RWPE1 (cell line): ENCODE results near the gene ANKAR.

Experiments used
- CTCF ChIA-PET: fragments of 350-600 bp; sonication (Branson Sonifier 250); formaldehyde crosslinking; extraction: SDS; loops from one replicate; lab custom pipeline; 2021; lab: Yijun Ruan, JAX
- POLR2A ChIA-PET: fragments of 400-600 bp; formaldehyde crosslinking; extraction: SDS; loops from one replicate; lab custom pipeline; 2020; ENCODE audit warnings: antibody characterized with exemption; ENCODE audit not compliant: low non-redundant PET; lab: Yijun Ruan, JAX
- DNase-seq: peaks from one replicate; pipeline ENCODE4 v3.0.0; 2012; ENCODE audit warnings: low spot score
- H3K27ac ChIP-seq: fragments of 450-650 bp; 2 replicates; pipeline ENCODE4 v1.5.1; 2017
- TF ChIP-seq, protein P1 (sequence below): fragments of 450-650 bp; conservative IDR thresholded peaks from 2 replicates; pipeline ENCODE4 v1.5.1; 2017; ENCODE audit warnings: low read depth, mild to moderate bottlenecking

ANKAR gene

DNA sequence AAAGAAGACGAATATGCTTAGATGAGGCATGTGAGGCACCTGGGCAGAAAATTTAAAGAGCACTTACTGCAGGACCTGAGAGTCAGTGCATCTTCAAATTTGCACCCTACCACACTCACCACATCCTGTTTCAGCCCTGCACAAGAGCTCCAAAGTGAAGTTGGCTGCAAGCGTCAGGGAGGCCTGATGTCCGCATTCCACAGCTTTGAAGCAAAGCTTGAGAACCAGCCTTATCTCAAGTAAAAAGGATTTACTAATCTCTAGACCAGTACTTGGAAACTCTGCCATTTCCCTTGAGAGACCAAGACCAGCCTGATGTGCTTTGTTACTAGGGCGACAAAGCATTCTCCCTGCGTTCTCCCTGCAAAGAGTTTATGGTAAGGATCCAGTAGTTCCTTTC lies 16.6 kb upstream of the ANKAR start:
- CTCF ChIA-PET = interaction anchor here (1.3 kb wide), 1 partner anchor 41 kb away, joined by 3 read pairs; no protein-coding TSS in a partner anchor
- no peak overlapping the region for H3K27ac ChIP-seq
- no peak for DNase-seq
- POLR2A ChIA-PET = no interaction called here
- TF ChIP-seq, protein P1, sequence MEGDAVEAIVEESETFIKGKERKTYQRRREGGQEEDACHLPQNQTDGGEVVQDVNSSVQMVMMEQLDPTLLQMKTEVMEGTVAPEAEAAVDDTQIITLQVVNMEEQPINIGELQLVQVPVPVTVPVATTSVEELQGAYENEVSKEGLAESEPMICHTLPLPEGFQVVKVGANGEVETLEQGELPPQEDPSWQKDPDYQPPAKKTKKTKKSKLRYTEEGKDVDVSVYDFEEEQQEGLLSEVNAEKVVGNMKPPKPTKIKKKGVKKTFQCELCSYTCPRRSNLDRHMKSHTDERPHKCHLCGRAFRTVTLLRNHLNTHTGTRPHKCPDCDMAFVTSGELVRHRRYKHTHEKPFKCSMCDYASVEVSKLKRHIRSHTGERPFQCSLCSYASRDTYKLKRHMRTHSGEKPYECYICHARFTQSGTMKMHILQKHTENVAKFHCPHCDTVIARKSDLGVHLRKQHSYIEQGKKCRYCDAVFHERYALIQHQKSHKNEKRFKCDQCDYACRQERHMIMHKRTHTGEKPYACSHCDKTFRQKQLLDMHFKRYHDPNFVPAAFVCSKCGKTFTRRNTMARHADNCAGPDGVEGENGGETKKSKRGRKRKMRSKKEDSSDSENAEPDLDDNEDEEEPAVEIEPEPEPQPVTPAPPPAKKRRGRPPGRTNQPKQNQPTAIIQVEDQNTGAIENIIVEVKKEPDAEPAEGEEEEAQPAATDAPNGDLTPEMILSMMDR = no peak

DNA sequence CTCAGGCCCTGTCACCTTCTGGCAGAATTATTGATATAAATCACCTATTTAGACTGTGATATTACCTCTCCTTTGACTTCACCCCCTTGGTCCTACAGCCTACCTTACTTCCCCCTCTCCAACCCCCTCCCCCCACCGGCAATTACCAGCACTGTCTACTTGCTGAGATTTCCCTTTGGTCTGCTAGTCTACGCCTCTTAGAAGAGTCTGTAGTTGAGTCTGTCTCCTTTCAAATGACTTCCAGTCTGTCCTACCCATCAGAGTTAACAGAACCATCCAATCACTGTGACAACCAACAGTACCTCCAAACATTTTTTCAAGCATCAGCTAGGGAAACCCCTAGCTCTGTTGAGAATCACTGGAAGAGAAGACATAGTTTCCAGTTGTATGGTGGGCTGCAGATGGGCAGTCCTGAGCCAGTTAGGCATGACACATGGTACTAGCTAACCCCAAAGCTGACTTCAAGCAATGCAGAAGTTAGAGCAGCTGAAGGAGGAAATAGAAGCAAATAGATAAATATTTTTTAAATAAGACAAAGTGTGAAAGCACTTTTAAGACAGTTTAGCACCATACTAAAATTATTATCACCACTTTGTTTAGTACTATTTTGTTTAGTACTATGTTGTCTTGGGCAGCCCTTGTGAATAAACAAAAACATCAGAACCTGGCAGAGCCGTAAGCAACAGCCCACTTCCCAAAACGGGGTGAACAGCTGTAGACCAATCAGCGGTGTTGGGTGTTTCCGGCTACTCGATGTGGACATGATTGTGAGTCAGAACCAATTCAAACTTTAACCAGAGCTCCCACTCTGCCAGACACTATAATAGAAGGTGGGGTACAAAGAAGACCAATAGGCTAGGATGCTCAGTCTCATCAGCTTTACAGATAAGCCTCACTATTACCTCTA lies 15.9 kb upstream of the ANKAR start:
- H3K27ac ChIP-seq = no peak overlapping the region
- ChIA-PET CTCF (interaction anchor here (1.0 to 1.3 kb wide), 2 partner anchors 40 to 41 kb away, joined by 3 to 4 read pairs; no protein-coding TSS in a partner anchor), POLR2A (no interaction called here)
- TF ChIP-seq, protein P1 = no peak
- no peak for DNase-seq

DNA sequence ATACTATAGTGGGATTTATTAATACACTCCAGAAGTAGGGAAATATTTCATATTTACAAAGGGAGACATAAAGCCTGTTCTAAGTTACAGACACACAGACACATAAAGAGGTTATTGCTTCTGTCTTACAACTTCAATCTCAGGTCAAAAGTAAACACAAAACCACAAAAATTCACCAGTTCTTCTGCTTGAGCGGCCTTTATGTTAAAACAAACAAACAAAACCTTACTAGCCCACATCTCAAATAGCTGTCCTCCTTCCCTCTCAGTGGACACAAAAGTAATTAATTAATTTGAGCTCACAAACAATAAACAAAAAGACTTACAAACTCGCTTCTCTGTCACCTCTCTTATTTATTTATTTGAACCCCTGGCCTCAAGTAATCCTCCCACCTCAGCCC lies 14.7 kb upstream of the ANKAR start:
- ChIA-PET CTCF (interaction anchor here (0.6 to 1.0 kb wide), 2 partner anchors 26 to 39 kb away, joined by 3 to 4 read pairs; no protein-coding TSS in a partner anchor), POLR2A (no interaction called here)
- TF ChIP-seq, protein P1 = no peak
- DNase-seq = no peak
- H3K27ac ChIP-seq = no peak overlapping the region

DNA sequence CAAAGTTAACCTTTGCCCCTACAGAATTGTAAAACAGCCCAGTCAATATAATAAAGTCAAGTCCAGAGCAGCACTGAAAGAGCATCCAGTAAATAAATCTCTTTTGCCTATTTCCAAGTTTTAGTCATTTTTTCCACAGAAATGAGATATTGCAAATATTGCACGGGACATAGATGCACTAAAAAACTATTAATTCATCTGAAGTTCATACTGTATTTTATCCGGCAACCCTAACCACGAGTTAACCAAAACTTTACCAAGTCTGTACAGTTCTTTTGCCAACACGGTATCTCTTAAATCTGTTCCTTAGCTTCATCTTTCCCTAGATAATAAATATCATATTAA lies 13.7 kb upstream of the ANKAR start:
- TF ChIP-seq, protein P1 = no peak
- DNase-seq = no peak
- no peak overlapping the region for H3K27ac ChIP-seq
- POLR2A ChIA-PET = no interaction called here
- CTCF ChIA-PET = interaction anchor here (0.6 to 1.6 kb wide), 23 partner anchors 10 to 441 kb away, joined by 3 to 12 read pairs (median 3); partner anchors contain the start of genes ANKAR and OSGEPL1

DNA sequence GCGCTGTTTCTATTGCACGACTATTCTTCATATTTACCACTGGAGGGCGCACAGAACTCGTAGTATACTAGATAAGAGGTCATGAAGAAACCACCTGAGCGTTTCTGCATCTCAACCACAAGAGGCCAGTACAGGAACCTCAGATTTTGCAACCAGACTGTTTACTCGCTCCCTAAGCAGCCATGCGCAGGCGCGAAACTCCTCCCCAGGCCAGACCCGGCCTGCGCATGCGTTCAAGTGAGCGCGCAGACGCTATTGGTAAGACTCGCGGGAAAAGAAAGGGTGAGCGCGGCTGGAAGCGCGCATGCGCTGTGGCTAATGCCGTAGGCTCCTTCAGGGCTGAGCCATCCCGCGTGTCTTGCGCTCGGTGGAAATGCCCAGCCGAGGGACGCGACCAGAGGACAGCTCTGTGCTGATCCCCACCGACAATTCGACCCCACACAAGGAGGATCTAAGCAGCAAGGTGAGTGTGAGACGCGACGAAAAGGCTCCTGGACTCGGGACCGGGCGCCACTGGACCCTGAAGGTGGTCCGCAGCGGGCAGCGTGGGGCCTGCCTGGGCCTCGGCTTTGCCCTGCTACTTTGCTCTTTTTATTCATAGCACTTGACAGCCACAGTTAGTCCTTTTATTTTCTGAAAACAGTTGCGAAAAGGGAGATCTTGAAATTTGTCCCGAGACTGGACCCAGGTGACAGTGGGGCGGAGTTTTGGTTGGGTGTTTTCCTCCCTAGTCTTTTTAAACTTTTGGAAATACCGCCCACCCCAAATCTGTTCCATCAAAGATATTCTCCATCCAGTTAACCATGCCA lies 13.1 kb upstream of the ANKAR start, which contains the start of gene ASNSD1:
Gene ASNSD1, plus strand, starts transcription at position 312 of the 809 bp plus-strand sequence. CDS start 4,674 bp downstream, outside the sequence.
- POLR2A ChIA-PET = no interaction called here
- CTCF ChIA-PET = interaction anchor here (0.6 to 1.6 kb wide), 27 partner anchors 10 to 591 kb away, joined by 3 to 12 read pairs (median 3); partner anchors contain the start of genes ANKAR and OSGEPL1
- TF ChIP-seq, protein P1 = peak; percentile 97
- peak; percentile 100 for DNase-seq
- peak within 1 kb of the TSS; percentile 73 for H3K27ac ChIP-seq

DNA sequence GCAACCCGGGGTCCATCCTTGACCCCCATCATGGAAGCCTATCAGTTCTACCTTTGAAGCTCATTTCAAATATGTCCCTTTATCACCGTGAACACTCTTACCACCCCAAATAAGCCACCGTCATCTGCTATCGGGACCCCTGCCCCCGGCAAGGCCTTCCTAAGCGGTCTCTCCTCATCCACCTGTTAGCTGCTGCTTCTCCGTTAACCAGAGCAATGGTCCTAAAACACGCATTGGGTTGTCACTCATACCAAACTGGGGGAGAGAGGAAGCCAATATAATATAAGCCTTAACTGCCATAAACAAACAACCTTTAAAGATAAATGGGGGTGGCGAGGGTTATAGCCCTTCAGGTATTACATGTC lies 12.5 kb upstream of the ANKAR start:
- CTCF ChIA-PET = interaction anchor here (0.6 to 1.6 kb wide), 6 partner anchors 10 to 592 kb away, joined by 3 to 12 read pairs (median 6); partner anchors contain the start of genes ANKAR and OSGEPL1
- no peak for DNase-seq
- TF ChIP-seq, protein P1 = no peak
- peak overlapping the region; percentile 73 for H3K27ac ChIP-seq
- POLR2A ChIA-PET = no interaction called here
